ENCODE results near the gene COX6B1.

Gene COX6B1

DNA sequence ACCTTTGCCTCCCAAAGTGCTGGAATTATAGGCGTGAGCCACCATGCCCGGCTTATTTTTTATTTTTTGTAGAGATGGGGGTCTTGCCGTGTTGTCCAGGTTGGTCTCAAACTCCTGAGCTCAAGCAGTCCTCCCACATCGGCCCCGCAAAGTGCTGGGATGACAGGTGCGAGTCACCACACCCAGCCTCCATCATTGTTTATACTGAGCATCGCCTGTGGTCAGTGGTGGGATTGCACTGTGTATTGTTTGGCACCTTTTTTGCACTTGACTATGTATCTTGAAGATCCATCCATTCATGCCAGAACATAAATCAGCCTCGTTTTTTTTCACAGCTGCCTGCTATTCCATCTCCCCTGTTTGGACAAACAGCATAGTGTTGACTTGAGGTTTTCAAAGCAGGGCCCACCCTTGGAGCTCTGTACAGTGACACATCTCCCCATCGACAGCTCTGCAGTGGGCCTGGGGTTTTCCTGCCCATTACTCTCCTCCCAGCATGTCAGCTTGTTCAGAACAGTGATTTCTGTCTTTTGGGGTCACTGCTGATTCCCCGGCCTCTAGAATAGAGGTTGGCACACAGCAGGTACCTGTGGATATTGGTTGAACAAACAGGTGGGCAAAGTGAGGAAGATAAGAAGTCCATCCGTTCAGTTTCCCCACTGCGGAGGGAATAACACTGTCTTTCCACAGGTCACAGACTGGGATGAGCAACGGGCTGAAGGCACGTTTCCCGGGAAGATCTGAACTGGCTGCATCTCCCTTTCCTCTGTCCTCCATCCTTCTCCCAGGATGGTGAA, 10.0 kb downstream of the COX6B1 start:
- DNase-seq (ENCODE audit: low read depth), result no peak
- no peak overlapping the region for H3K4me3 ChIP-seq (ENCODE audit: control insufficient read depth, low read depth, low read length)
- TF ChIP-seq, protein P1, sequence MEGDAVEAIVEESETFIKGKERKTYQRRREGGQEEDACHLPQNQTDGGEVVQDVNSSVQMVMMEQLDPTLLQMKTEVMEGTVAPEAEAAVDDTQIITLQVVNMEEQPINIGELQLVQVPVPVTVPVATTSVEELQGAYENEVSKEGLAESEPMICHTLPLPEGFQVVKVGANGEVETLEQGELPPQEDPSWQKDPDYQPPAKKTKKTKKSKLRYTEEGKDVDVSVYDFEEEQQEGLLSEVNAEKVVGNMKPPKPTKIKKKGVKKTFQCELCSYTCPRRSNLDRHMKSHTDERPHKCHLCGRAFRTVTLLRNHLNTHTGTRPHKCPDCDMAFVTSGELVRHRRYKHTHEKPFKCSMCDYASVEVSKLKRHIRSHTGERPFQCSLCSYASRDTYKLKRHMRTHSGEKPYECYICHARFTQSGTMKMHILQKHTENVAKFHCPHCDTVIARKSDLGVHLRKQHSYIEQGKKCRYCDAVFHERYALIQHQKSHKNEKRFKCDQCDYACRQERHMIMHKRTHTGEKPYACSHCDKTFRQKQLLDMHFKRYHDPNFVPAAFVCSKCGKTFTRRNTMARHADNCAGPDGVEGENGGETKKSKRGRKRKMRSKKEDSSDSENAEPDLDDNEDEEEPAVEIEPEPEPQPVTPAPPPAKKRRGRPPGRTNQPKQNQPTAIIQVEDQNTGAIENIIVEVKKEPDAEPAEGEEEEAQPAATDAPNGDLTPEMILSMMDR (IDR thresholded peaks at IDR 0.05; ENCODE audit: control insufficient read depth, insufficient read depth, low read depth, low read length, missing control alignments), result no peak

DNA sequence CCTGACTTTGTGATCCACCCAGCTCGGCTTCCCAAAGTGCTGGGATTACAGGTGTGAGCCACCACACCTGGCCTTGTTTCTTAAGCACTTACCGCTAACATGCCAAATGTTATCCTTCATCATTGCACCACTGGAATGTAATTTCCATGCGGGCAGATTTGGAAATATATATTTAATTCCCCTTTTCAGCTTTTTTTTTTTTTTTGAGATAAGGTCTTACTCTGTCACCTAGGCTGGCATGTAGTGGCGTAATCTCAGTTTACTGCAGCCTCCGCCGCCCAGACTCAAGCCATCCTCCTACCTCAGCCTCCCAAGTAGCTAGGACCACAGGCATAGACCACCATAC, 13.8 kb downstream of the COX6B1 start:
- DNase-seq (ENCODE audit: low read depth), result no peak
- no peak overlapping the region for H3K4me3 ChIP-seq (ENCODE audit: control insufficient read depth, low read depth, low read length)
- TF ChIP-seq, protein P1 (IDR thresholded peaks at IDR 0.05; ENCODE audit: control insufficient read depth, insufficient read depth, low read depth, low read length, missing control alignments), result no peak

DNA sequence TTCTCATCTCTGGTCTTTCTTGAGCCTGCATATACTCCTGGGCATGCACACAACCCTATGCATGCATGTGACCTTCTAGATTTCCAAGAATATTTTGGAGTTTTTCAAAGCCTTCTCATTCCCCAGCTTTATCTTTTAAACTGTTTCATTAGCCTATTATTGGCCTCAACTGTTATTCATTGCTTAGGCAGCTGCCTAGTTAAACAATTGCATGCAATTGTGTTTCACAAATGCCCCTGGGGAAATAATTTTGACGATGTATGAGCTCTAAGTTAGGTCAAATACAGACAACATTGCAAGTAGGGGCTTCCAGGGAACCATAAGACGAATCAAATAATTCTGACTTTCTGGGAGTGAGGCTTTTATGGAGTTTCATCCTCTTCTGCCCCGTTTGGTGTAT, 15.9 kb downstream of the COX6B1 start:
- H3K4me3 ChIP-seq (ENCODE audit: control insufficient read depth, low read depth, low read length), result no peak overlapping the region
- TF ChIP-seq, protein P1 (IDR thresholded peaks at IDR 0.05; ENCODE audit: control insufficient read depth, insufficient read depth, low read depth, low read length, missing control alignments), result no peak
- no peak for DNase-seq (ENCODE audit: low read depth)

DNA sequence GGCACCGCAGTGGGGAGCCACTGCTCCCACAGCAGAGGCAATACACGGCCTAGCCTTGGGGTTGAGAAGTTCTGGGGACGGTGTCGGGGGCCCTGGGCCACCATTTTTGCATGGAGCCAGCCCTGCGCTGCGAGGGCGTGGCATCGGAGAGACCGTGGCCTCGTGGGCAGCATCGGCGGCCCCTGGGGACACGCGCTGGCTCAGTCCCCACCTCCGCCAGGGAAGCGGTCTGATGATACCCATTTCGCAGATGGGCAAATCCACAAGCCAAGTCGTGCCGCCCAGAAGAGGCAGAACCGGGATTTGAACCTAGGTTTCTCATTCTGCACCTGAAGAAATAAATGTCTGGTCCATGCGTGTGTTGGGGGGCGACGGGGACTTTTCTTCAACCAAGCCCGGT, 17.0 kb downstream of the COX6B1 start:
- DNase-seq (ENCODE audit: low read depth), result no peak
- no peak overlapping the region for H3K4me3 ChIP-seq (ENCODE audit: control insufficient read depth, low read depth, low read length)
- TF ChIP-seq, protein P1 (IDR thresholded peaks at IDR 0.05; ENCODE audit: control insufficient read depth, insufficient read depth, low read depth, low read length, missing control alignments), result no peak

DNA sequence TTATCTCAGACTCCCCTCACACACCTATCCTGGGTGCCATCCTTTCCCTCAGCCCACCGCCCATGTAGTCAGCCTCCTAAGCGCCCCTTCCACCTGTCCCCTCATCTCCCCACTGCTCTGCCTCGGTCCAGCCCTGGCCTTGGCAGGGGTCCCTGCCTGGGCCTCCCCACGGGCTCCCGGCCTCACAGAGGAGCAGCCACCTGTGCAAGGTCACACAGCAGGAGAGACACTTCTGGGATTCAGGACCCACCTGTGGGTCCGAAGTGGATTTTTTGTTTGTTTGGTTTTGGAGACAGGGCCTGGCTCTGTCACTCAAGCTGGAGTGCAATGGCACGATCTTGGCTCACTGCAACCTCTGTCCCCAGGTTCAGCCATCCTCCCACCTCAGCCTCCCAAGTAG, 17.5 kb downstream of the COX6B1 start:
- H3K4me3 ChIP-seq (ENCODE audit: control insufficient read depth, low read depth, low read length), result no peak overlapping the region
- DNase-seq (ENCODE audit: low read depth), result no peak
- TF ChIP-seq, protein P1 (IDR thresholded peaks at IDR 0.05; ENCODE audit: control insufficient read depth, insufficient read depth, low read depth, low read length, missing control alignments), result no peak

DNA sequence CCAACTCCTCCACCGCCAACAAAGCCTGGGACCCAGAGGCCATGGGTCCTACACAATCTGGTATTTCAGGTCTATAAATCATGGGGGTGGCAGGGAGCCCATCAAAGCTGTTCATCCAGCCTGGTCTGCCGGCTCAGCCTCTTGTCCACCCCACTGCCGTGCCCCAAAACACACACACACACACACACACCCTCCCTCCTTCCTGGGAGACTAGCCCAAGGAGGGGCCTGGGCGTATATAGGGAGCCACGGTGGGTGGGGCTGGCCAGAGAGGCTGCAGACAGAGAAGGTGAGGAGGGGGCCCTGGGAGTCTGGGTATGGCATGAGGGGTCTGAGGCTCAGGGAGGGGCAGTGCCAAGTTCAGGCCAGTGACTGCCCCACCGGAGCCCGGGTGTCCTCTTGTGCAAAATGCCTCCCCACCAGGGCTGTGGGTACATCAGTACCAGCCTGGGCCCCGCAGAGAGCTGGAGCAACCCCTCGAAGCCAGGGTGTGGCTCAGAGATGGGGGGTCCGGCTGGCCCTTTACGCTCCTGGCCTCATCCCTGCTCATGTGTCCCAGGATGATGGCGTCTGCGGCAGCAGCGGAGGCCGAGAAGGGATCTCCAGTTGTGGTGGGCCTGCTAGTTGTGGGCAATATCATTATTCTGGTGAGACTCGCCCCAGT, 18.3 kb downstream of the COX6B1 start, which contains the start of gene UPK1A:
UPK1A (plus strand) TSS at position 267 of the 663 bp plus-strand sequence; CDS start at position 563, 296 bp downstream.
- TF ChIP-seq, protein P1 (IDR thresholded peaks at IDR 0.05; ENCODE audit: control insufficient read depth, insufficient read depth, low read depth, low read length, missing control alignments), result no peak
- no peak for DNase-seq (ENCODE audit: low read depth)

More for the DNA sequence above, 18.3 kb downstream of the COX6B1 start, which contains the start of gene UPK1A:
- no peak within 1 kb of the TSS for H3K4me3 ChIP-seq (ENCODE audit: control insufficient read depth, low read depth, low read length)

All from AG09309 (cell line).